ENCODE data around the gene RPS17. TPM values are rescaled to one million over a fixed set of nuclear protein-coding genes. Genes with fewer than 3 reads are reported as not detected.

RPS17 gene
- 1,000 to 10,000 TPM; 3,057 to 3,069 TPM for total RNA-seq

GRCh38 chr15:82540055-82540983 lies at the start of gene RPS17:
RPS17 (minus strand) TSS chr15:82540457; CDS start chr15:82540428, 29 bp downstream.
- H3K36me3 Mint-ChIP-seq (ENCODE audit: low read depth) = peaks cover 58% of the 10 kb centered on the region
- ATAC-seq (peak; percentile 95), DNase-seq (peak; percentile 98)
- H3K27me3 Mint-ChIP-seq = no peaks in the 10 kb centered on the region
- peak within 1 kb of the TSS; percentile 98 for H3K27ac Mint-ChIP-seq
- ChIA-PET POLR2A (interaction anchor here (0.7 to 5.7 kb wide), 21 partner anchors 10 to 567 kb away, joined by 3 to 48 read pairs (median 3); partner anchors contain the start of genes CPEB1, RAMAC and WHAMM), CTCF (interaction anchor here (1.1 to 2.8 kb wide), 4 partner anchors 10 to 460 kb away, joined by 5 to 35 read pairs (median 9); no protein-coding TSS in a partner anchor)
- H3K4me1 Mint-ChIP-seq (ENCODE audit: low read depth) = peaks cover 38% of the 10 kb centered on the region
- H3K4me3 Mint-ChIP-seq = peak within 1 kb of the TSS; percentile 94
- intact Hi-C loops (cut with micrococcal nuclease) = no loop called here
- TF ChIP-seq, protein P1, sequence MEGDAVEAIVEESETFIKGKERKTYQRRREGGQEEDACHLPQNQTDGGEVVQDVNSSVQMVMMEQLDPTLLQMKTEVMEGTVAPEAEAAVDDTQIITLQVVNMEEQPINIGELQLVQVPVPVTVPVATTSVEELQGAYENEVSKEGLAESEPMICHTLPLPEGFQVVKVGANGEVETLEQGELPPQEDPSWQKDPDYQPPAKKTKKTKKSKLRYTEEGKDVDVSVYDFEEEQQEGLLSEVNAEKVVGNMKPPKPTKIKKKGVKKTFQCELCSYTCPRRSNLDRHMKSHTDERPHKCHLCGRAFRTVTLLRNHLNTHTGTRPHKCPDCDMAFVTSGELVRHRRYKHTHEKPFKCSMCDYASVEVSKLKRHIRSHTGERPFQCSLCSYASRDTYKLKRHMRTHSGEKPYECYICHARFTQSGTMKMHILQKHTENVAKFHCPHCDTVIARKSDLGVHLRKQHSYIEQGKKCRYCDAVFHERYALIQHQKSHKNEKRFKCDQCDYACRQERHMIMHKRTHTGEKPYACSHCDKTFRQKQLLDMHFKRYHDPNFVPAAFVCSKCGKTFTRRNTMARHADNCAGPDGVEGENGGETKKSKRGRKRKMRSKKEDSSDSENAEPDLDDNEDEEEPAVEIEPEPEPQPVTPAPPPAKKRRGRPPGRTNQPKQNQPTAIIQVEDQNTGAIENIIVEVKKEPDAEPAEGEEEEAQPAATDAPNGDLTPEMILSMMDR (IDR thresholded peaks at IDR 0.05) = peak; percentile 97
- H3K9me3 Mint-ChIP-seq = no peaks in the 10 kb centered on the region

GRCh38 chr15:82587805-82588204 lies 47.5 kb upstream of the RPS17 start:
- no peak overlapping the region for H3K27ac Mint-ChIP-seq
- H3K4me3 Mint-ChIP-seq = no peak overlapping the region
- POLR2A ChIA-PET = no interaction called here
- TF ChIP-seq, protein P1 (IDR thresholded peaks at IDR 0.05) = no peak
- H3K27me3 Mint-ChIP-seq = peaks cover 11% of the 10 kb centered on the region
- no peaks in the 10 kb centered on the region for H3K9me3 Mint-ChIP-seq
- no peak for DNase-seq
- intact Hi-C loops (cut with micrococcal nuclease) = no loop called here
- no peaks in the 10 kb centered on the region for H3K36me3 Mint-ChIP-seq (ENCODE audit: low read depth)
- no peaks in the 10 kb centered on the region for H3K4me1 Mint-ChIP-seq (ENCODE audit: low read depth)
- no peak for ATAC-seq
- CTCF ChIA-PET = no interaction called here

DNA sequence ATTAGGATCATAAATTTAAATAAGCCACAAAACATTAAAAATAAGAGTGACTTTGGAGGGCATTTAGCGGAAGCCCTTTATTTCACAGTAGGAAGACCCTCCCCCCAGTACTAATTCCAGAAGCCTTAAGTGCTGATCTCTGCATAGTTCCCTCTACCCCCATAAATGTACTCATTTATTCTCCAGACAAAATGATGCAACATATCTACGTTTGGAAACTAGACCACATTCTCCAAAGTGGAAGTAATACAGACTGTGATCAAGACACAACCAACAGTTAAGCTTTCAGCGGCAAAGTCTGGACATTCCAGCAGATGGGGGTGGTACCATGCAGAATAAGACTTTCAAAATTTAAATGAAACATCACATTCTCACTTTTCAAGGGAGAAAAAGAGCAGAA lies 44.8 kb upstream of the RPS17 start:
- TF ChIP-seq, protein P1 (IDR thresholded peaks at IDR 0.05) = no peak
- ATAC-seq = no peak
- ChIA-PET CTCF (interaction anchor here (1.0 to 1.3 kb wide), 2 partner anchors 27 to 54 kb away, joined by 3 to 4 read pairs; no protein-coding TSS in a partner anchor), POLR2A (no interaction called here)
- Mint-ChIP-seq H3K4me3 (no peak overlapping the region), H3K27me3 (peaks cover 17% of the 10 kb centered on the region), H3K9me3 (no peaks in the 10 kb centered on the region), H3K4me1 (ENCODE audit: low read depth) (no peaks in the 10 kb centered on the region), H3K36me3 (ENCODE audit: low read depth) (no peaks in the 10 kb centered on the region), H3K27ac (no peak overlapping the region)
- DNase-seq = no peak
- intact Hi-C loops (cut with micrococcal nuclease) = no loop called here

GRCh38 chr15:82580713-82581112 lies 40.5 kb upstream of the RPS17 start:
- TF ChIP-seq, protein P1 (IDR thresholded peaks at IDR 0.05) = no peak
- Mint-ChIP-seq H3K27ac (no peak overlapping the region), H3K36me3 (ENCODE audit: low read depth) (no peaks in the 10 kb centered on the region), H3K9me3 (no peaks in the 10 kb centered on the region), H3K4me1 (ENCODE audit: low read depth) (no peaks in the 10 kb centered on the region), H3K27me3 (peaks cover 8% of the 10 kb centered on the region), H3K4me3 (no peak overlapping the region)
- no peak for DNase-seq
- CTCF ChIA-PET = no interaction called here
- no peak for ATAC-seq
- intact Hi-C loops (cut with micrococcal nuclease) = no loop called here
- POLR2A ChIA-PET = interaction anchor here (0.9 kb wide), 1 partner anchor 11 kb away, joined by 3 read pairs; no protein-coding TSS in a partner anchor

- ChIA-PET POLR2A (no interaction called here), CTCF (no interaction called here)
- no peaks in the 10 kb centered on the region for H3K9me3 Mint-ChIP-seq
- TF ChIP-seq, protein P1 (IDR thresholded peaks at IDR 0.05) = no peak
- H3K4me3 Mint-ChIP-seq = no peak overlapping the region
- H3K27me3 Mint-ChIP-seq = peaks cover 17% of the 10 kb centered on the region
- no peak for ATAC-seq
- no peaks in the 10 kb centered on the region for H3K4me1 Mint-ChIP-seq (ENCODE audit: low read depth)
- DNase-seq = no peak
- no peak overlapping the region for H3K27ac Mint-ChIP-seq
- intact Hi-C loops (cut with micrococcal nuclease) = no loop called here
- no peaks in the 10 kb centered on the region for H3K36me3 Mint-ChIP-seq (ENCODE audit: low read depth)
These were observed 35.1 kb upstream of the RPS17 start for GRCh38 chr15:82575335-82575734.

Measured in activated CD8-positive, alpha-beta T cell treated with anti-CD3 and anti-CD28 coated beads for 36 hours (primary cell).